GM19463 (cell line): Measurements from ENCODE around the gene TANC1.
"Not testable (repeated sequence)": the region's sequence is repeated elsewhere in the genome, so short reads cannot be mapped to it uniquely, and the experiment has no call there.

Source experiments
- ATAC-seq: cut with Tn5 transposase; IDR thresholded peaks from one replicate; pipeline ENCODE4 v1.9.1; 2021; ENCODE audit warnings: mild to moderate bottlenecking, moderate library complexity; ENCODE audit not compliant: unreplicated experiment

The TANC1 gene

DNA sequence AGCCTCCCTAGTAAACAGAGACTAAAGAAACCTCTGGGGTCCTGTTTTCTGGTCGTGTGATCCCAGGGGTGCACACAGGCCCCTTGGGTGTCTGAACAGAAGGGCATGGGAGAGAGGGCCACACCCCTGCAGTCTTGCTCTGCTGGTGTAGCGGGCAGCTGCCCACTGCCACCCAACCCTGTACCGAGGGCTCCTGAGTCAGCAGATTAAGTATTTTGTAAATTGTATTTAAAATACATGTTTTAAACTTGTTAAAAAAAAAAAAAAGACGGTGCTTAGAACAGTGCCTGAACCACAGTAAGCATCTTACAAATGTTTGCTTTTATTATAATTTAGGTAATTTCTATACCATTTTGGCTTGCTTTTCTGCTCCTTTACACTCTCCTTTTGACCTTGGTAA is 113.7 kb downstream of the TANC1 start:
- no peak for ATAC-seq

DNA sequence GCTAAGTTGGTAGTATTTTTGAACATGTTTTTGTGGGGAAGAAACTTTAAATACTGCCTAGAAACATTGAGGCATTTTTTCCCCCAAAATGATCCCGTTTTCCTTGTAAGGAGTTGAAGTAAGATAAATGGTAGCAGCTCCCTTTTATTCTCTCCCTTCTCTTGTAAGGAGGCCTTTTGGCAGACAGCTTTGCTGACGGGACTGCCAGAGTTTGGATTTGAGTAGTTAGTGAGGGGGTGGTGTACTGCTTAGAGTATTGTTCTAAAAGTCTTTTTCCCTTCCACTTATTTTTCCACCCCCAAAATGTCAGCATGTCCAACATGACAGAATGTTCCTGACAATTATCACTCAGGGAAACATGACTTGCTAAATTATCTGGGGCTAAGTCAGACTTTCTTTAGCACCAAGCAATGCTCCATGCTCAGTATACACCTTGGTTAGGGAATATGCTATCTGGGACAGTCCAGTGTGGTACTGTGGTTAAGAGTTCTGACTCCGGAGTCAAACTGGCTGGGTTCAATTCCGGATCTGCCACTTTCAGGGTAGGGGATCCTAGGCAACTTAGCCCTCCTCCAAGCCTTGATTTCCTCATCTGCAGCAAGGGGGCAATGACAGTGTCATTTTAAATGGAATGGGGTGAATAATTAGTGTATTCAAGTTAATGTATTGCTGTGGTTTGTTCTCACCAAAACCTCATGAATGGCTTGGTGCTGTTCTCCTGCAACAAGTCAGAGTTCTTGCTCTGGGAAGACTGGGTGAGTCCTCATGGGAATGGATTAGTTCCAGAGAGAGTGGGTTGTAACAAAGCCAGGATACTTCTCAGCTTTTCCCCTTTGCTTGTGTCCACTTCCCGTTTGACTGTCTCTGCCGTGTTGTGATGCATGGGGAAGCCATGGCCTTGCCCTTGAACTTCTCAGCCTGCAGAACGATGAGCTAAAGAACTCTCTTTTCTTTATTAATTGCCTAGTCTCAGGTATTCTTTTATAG is 116.2 kb downstream of the TANC1 start:
- ATAC-seq = no peak

DNA sequence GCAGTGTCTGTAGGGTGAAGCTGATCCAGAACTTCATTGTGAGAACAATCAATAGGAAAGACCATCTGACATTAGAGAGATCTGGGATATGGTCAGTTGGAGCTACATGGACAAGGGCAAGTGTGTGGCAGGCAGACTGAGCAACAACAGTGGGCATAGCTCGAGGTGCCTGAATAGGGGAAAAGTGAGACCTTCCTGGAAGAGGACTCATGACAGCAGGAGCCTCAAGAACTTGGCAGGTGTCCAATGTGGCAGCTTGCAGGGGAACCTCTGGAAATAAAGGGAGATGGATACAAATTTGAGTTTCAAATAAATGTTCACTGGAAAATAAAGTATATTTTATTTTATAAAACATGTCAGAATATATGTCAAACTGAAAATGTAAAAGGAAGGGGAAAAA is 117.9 kb downstream of the TANC1 start:
- ATAC-seq = no peak

DNA sequence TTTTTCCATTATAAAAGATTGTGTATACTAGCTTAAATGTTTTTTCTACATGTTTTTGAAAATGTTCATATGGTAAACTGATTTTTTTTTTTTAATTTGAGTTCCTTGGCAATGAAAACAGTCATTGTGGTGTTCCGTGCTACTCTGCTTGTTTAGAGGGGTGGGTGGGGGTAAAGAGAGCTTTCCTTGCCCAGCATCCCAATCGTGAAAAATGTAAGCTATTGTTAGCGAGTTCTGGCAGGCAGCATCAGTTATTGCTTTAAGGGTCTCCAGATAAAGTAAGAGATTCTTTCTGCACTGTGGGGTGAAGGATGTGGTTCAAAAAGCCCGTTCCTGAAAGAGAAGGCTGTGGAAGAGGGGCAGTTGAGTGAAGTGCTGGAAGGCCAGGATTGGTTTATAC is 118.4 kb downstream of the TANC1 start:
- ATAC-seq = no peak

DNA sequence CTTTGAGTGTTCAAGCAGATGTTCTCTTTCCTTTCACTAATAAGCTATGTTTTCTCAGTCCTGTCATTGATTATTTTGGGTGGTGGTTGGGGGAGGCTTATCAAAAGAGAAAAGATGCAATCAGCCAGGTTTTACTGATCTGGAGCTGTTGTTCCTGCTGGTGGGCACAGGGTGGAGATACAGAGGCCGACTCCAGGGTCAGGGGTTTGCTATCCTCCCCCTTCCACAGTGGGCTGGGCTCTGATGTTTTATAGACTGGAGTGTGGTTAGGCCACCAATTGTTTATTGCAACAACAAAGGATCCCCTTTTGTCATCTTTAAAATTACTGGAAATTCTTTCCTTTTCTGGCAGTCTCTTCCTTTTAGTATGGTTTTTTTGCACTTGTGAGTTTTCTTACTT is 120.5 kb downstream of the TANC1 start:
- ATAC-seq = no peak

DNA sequence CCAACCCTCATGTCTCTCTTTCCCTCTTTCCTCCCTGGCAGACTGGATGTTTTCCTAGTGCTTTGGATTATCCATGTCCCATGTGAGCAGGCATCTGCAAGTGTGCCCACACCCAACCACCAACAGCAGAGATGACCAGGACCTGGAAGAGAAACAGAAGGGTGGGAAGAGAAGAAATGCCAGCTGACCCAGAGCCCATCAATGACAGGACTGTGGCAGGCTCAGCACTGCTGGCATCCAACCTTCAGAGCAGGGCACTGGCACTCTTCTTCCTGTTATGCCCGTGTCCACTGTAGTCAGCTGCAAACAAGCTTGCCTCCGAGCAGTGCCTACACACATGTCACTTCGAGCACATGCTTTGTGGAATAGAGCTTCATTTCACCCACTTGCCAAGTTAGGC is 121.1 kb downstream of the TANC1 start:
- ATAC-seq = no peak

DNA sequence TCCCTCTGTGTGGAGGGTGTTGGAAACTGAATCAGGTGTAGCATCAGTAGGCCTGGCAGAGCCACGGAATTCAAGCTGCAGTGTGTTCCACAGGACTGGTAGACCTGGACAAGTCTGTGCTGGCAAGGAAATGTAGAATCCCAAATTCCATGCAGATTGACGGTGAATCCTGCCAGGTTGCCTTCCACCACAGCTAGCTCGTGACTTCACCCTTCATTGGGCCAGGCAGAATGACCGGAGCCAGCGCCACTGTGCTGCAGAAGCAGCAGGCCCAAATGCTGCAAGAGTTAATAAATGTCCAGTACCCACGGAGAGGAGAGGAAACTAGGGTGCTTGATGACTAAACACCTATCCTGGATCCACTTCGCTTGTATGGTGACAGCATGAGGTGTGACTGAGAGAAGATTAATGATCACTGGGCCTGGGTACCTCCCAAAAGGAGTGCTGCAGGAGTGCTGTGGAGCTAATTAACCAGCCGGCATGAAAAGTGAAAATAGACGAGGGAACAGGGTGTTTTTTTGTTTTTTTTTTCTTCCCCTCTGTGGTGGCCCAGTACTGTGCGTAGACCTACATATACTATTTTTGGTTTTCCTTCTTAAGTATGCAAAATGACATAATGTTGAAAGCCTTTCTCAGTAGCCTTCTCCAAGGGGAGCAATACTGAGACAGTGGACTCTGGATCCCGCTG is 122.2 kb downstream of the TANC1 start:
- ATAC-seq = peak; percentile 62

DNA sequence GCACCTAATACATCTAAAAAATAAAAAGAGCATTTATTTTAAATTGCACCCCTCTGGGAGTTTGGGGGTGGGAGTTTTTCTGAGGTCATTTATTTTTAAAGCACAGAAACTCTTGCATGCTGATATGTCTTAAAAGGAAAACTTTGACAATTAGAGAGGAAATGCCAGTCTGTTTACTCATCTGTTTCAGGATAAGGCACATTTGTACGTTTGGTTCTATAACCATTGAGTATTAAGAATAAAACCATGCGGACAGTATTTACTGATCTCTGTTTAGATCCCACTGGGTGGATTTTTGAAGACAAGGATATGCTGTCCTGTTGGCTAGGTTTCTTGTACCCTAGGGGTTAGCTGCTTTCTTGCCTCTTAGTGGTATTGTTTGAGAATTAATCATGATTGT is 122.9 kb downstream of the TANC1 start:
- ATAC-seq = no peak

DNA sequence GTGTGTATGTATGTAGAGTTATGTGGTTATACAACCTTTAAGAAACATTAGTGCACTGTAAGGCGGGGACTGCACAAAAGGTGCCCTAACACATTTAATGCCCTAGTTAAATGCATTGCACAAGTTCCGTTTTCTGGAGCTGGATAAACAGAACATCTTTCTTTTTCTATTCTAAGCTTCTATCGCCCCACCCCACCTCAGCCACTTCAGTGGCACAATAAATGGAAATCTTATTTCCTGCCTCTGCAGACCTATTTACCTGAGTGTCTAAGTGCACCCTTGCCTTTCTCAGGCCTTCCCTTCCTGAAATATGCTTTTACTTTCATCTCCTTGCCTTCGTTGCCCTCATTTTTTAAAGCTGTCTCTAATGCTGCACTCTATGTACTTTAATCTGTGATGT is 123.5 kb downstream of the TANC1 start:
- no peak for ATAC-seq

DNA sequence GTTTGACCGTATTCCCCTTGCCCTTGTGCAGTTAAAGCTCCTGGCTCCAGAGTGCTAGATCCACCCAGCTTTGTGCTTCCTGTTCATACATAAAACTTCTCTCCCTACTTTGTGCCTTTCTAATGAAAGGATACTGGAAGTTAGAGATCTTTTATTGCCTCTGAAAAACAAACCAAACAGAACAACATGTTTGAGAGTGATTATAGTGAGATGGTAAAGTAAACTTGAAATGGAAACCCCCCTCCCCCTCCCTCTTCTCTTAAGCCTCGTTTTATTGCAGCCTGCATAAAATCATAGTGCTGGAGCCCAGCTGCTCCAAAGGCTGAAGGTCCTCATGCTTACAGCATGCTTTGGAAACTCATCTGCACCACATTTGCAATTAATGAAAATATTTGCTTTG is 125.1 kb downstream of the TANC1 start:
- ATAC-seq = no peak

DNA sequence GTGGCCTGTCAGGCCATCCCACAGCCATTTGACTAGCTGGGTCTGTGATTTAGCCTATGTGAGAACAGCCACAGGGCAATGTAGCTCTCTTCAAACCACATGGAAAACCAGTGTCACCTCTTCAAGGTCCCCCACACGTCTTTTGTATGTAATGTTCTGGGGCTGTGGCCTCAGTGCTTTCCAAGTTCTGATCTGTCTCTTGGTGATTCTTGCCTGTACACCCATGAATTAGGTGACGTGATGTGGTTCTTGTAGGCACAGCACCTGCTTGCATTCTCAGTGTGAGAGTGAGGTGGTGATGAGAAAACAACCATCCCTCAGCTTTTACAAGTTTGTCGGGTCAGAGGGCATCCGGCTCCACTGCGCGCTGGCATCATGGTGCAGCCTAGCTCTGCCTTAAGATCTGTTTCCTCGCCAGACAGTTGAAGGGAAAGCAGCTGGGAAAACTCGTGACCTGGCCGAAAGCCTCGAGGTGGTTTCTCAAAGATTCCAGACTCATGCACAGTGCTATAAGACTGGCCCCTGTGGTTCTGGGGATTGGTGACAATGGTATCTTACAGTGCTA is 125.8 kb downstream of the TANC1 start:
- no peak for ATAC-seq

DNA sequence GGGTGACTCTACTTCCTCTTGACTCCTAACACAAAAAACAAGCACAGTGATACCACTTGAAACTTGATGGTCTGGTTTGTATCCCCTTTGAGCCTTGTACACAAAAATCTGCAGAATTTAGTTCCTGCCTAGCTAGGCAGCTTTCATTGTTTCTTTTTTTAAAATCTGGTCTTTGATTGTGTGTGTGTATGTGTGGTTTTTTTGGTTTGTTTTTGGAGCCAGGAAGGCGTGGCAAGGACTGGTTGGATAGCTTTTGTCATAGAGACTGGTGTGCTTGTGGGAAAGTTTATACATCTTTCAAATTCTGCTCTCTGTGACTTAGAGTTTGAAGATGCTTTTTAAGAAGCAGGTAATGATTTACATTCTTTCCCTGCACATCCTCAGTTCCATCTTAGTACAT is 127.4 kb downstream of the TANC1 start:
- no peak for ATAC-seq

DNA sequence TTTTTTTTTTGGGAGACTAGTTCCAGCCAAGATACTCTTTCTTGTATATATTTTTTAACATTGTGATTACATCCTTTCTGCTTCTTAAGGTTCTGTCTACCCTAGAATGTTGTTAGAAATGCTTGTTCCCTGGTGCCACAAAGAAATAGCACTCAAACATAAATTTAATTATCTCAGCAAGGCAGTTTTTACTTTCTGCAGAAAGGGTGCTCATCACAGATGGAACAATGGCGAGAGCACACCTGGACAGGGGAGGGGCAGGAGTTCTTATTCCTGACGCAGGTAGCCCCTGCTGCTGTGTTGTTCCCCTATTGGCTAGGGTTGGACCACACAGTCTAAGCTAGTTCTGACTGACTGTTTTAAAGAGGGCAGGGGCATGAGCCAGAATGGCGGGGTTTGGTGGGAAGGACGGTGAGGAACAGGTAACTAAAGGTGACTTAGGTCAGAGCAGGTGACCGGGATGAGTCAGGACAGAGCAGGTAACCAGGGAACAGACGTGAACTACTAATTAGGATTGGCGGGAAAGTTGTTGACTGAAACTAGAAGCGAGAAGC is 127.9 kb downstream of the TANC1 start:
- ATAC-seq = not testable (repeated sequence)

DNA sequence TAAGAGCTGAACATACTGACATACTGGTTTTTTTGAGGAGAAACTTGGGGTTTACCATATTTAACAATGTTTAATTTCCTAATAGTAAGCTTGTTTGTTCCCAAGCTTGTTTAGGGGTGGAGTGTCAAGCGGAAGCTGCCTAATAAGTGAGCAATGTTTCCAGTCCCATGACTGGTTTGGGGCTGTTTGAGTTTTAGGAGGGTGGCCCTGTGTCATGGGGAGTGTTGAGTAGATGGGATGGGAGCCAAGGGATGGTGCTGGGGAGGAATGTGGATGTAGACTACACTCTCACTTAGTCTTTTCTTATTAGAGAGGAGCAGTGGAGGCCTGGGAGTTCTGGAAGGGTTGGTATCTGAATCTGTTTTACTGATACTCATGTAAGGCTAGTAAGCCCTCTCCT is 128.5 kb downstream of the TANC1 start:
- ATAC-seq = no peak

DNA sequence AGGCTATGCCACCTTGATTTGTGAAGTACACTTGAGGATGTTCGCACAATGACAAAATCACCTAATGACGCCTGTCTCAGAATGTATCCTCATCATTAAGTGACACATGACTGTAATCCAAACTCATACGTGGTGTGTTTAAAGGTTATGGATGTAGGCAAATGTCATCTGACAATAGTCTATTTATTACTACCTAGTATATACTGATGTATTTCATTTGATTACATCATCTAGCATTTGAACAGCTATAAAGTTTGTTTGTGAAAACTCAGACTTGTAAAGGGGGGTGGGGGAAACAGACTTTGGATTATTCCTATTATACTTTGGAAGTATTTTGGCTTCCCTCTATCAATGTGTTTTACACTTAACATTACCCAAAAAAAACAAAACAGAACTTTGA is 129.9 kb downstream of the TANC1 start:
- ATAC-seq = no peak

DNA sequence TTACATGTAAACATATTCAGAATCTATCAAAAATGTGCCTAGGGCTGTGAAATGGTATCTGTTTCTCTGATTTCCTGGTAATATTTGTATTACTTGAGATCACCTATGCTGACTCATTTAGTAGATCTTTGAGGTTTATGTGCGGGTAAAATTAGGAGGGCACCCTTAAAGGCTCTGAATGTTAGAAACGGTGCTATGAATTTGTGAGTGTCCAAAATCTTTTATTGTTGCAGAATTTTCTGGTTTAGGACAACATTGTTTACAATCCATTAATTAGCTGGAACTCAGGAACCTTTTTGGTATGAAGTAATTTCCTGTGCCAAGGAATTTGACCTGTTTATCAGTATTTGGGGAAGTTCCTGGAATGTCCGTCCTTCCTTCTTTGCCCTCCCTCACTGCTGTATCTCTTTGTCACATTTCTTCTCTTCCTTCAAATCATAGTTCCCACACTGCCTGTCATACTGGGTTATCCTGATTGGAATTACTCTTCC is 130.5 kb downstream of the TANC1 start:
- ATAC-seq = no peak

DNA sequence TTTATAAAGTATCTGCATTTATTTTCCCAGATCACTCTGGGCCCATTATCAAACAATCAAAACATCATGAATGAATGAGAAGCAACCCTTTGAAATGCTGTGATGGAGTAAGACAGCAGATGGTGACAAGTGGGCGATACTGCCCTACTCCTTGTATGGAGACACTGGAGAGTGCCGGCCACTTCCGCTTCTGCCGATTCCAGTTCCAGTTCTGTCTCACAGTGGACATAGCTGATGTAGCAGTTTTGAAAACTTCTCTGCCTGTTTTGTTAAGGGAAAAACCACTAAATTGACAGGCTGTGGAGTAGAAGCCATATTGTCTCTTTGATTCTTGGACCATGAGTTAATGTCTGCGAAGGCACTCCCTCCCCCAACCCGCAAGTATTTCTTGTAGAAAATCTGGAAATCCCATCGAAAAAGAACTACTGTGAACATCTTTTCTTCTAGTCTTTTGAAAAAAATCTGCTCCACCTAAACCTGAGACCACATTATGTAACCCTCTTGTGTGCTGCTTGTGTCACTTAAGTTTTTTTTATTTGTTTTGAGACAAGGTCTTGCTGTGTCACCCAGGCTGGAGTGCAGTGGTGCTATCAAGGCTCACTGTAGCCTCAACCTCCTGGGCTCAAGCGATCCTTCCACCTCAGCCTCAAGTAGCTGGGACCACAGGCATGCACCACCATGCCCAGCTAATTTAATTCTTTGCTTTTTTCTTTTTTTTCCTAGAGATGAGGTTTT is 133.5 kb downstream of the TANC1 start:
- no peak for ATAC-seq

DNA sequence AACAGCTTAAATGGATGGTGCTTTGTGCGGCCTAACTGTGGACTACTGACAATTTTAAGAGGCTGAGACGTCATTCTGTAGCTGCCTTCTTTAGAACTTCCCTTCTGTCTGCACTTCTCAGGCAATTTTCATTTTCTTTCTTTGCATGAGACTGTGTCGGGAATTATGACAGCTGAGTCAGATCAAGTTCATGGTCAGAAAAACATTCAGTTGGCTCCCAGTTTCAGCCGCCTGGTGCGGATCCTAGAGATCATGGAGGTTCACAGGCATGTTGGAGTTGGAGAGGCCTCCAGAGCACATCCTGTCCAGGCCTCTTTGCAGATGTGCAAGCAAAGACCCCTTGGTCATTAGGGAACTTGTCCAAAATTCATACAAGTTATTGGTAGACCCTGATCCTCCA is 135.0 kb downstream of the TANC1 start:
- no peak for ATAC-seq

DNA sequence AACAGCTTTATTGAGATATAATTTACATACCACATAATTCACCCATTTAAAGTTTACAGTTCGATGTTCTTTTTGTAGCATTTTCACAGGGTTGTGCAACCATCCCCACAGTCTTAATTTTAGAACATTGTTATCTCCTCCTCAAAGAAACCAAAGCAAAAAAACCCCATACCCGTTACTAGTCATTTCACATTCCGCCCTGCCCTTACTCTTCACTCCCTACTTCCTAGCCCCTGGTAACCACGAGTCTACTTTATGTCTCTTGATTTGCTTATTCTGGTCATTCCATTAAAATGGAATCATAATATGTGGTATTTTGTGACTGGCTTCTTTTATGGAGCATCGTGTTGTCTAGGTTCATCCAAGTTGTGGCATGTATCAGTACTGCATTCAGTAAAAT is 137.7 kb downstream of the TANC1 start:
- no peak for ATAC-seq

DNA sequence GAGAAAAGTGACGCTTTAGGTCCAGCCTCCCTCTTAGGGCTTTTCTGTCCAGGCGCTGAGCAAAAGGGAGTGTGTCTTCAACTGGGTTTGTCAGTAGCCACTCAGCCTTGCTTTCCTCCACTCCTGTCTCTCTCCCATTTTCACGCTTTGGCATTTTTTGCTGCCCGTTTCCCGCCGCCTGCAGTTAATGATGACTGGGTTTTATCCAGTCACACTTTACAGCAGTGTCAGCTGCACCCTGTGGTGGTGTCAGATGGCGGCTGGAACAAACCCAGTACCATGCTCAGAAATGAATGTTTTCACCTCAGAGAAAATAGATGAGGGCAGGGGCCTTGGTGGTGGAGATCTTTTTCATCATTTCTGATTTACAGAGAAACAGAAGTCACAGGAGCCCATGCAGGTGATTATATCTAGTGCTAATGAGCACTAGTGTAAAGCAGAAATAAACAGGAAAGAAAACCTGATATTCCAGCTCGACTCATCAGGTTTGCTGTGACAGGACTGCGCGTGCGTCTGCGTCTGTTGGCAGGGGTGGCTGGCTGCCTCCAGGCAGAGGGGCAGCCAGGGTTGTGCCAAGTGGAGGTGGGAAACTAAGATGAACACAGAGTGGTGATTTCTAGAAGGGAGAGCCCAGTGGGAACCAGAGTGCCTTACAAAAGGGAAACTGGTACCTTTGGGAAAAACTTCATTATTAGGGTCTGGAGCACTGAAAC is 139.9 kb downstream of the TANC1 start:
- no peak for ATAC-seq
